Ovary (tissue), 3 donors: ENCODE measurements around the gene ERO1B.

Experiments
- CTCF ChIP-seq, 3 donors: fragments of 450-650 bp in 2 of 3; fragments of 200-600 bp in 1 of 3; IDR thresholded peaks; one replicate each; pipeline versions ENCODE4 v1.5.1 to v1.8.0; 2016 to 2022; ENCODE audit warnings: antibody characterized with exemption in 3 of 3, mild to moderate bottlenecking in 1 of 3
- EP300 ChIP-seq: sonication (generic); formaldehyde crosslinking; IDR thresholded peaks from one replicate; pipeline ENCODE4 v1.6.1; 2017; ENCODE audit warnings: antibody characterized with exemption
- POLR2A ChIP-seq: fragments of 450-650 bp; IDR thresholded peaks from one replicate; pipeline ENCODE4 v1.6.1; 2017; ENCODE audit warnings: antibody characterized with exemption, mild to moderate bottlenecking, moderate library complexity
- donor health status: DM: no; HTN: no; CAD: no.

- TF ChIP-seq POLR2A (no peak), CTCF (IDR thresholded peaks at IDR 0.05) (no peak), EP300 (no peak)
These were observed 100.7 kb downstream of the ERO1B start for GRCh38 chr1:236181059-236181458.
